Measurements from ENCODE around the gene KSR2.

DNA sequence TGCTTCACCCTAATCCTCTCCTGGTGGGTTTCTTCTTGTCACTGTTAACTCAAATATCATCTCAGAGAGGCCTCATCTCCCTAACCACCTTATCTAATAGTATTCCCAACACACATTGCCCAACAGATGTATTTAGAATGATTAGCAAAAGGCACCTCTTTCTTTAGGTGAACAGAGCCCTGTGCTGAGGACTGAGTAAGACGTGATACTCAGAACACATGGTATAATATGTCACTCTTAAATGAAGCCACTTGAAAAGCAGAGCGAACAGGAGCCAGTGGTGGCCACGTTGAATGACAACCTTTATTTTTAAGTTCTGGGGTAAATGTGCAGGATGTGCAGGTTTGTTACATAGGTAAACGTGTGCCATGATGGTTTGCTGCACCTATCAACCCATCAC lies 1.5 kb upstream of the KSR2 start:
- TF ChIP-seq, protein P1, sequence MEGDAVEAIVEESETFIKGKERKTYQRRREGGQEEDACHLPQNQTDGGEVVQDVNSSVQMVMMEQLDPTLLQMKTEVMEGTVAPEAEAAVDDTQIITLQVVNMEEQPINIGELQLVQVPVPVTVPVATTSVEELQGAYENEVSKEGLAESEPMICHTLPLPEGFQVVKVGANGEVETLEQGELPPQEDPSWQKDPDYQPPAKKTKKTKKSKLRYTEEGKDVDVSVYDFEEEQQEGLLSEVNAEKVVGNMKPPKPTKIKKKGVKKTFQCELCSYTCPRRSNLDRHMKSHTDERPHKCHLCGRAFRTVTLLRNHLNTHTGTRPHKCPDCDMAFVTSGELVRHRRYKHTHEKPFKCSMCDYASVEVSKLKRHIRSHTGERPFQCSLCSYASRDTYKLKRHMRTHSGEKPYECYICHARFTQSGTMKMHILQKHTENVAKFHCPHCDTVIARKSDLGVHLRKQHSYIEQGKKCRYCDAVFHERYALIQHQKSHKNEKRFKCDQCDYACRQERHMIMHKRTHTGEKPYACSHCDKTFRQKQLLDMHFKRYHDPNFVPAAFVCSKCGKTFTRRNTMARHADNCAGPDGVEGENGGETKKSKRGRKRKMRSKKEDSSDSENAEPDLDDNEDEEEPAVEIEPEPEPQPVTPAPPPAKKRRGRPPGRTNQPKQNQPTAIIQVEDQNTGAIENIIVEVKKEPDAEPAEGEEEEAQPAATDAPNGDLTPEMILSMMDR (conservative IDR thresholded peaks at IDR 0.05; ENCODE audit: low read depth, low read length), result no peak
- TF ChIP-seq EZH2 (IDR thresholded peaks at IDR 0.05; ENCODE audit: borderline replicate concordance, low read depth, low read length, poor library complexity, severe bottlenecking), result no peak

Data from A673 (cell line).